PFSK-1 (cell line): ENCODE measurements around the gene CEP57L1.

Source experiments
- FOXP2 ChIP-seq: optimal IDR thresholded peaks from 2 replicates; pipeline ENCODE3; 2011; ENCODE audit warnings: borderline replicate concordance, control low read depth, inconsistent platforms; ENCODE audit not compliant: insufficient read depth; ENCODE audit errors: extremely low read length, extremely low read depth
- POLR2AphosphoS5 ChIP-seq: IDR thresholded peaks from 2 replicates; pipeline ENCODE4 v1.6.1; 2012; ENCODE audit warnings: low read depth, mild to moderate bottlenecking, control low read depth, low read length, moderate library complexity
- REST ChIP-seq, 2 experiments: IDR thresholded peaks; 2 replicates each; pipeline versions ENCODE4 v1.6.1 to v1.8.0; 2011 to 2012; ENCODE audit warnings: low read depth in 2 of 2, low read length in 2 of 2, control low read depth in 1 of 2, inconsistent platforms in 1 of 2, mild to moderate bottlenecking in 1 of 2, moderate library complexity in 1 of 2; ENCODE audit not compliant: insufficient read depth in 1 of 2
- SIN3A ChIP-seq: IDR thresholded peaks from 2 replicates; pipeline ENCODE4 v1.6.1; 2012; ENCODE audit warnings: mild to moderate bottlenecking, low read length, moderate library complexity, borderline replicate concordance; ENCODE audit not compliant: insufficient read depth
- TAF1 ChIP-seq: IDR thresholded peaks from 2 replicates; pipeline ENCODE4 v1.6.1; 2012; ENCODE audit warnings: low read length, control low read depth, borderline replicate concordance; ENCODE audit not compliant: insufficient read depth

CEP57L1 gene

GRCh38 chr6:109179507-109179906 lies 84.2 kb downstream of the CEP57L1 start:
- TF ChIP-seq REST (IDR thresholded peaks at IDR 0.05; ENCODE audit: insufficient read depth in 1 of 2, low read depth in 2 of 2, low read length in 2 of 2) (no peak), TAF1 (no peak), POLR2AphosphoS5 (no peak), FOXP2 (no peak), SIN3A (no peak)

- no peak for TF ChIP-seq REST (IDR thresholded peaks at IDR 0.05; ENCODE audit: insufficient read depth in 1 of 2, low read depth in 2 of 2, low read length in 2 of 2)
- TF ChIP-seq FOXP2, result no peak
- no peak for TF ChIP-seq TAF1
- TF ChIP-seq SIN3A, result no peak
- no peak for TF ChIP-seq POLR2AphosphoS5
Measured at GRCh38 chr6:109182578-109182977, 87.3 kb downstream of the CEP57L1 start.

- no peak for TF ChIP-seq SIN3A
- TF ChIP-seq REST (IDR thresholded peaks at IDR 0.05; ENCODE audit: insufficient read depth in 1 of 2, low read depth in 2 of 2, low read length in 2 of 2), result no peak
- TF ChIP-seq POLR2AphosphoS5, result no peak
- no peak for TF ChIP-seq FOXP2
- TF ChIP-seq TAF1, result no peak
Measured at GRCh38 chr6:109183109-109183650, 87.9 kb downstream of the CEP57L1 start.

- TF ChIP-seq REST (IDR thresholded peaks at IDR 0.05; ENCODE audit: insufficient read depth in 1 of 2, low read depth in 2 of 2, low read length in 2 of 2), result no peak
- TF ChIP-seq FOXP2, result no peak
- TF ChIP-seq SIN3A, result no peak
- TF ChIP-seq POLR2AphosphoS5, result no peak
- no peak for TF ChIP-seq TAF1
Measured at GRCh38 chr6:109184638-109185037, 89.3 kb downstream of the CEP57L1 start.

- TF ChIP-seq SIN3A, result no peak
- no peak for TF ChIP-seq TAF1
- TF ChIP-seq FOXP2, result no peak
- TF ChIP-seq POLR2AphosphoS5, result no peak
- no peak for TF ChIP-seq REST (IDR thresholded peaks at IDR 0.05; ENCODE audit: insufficient read depth in 1 of 2, low read depth in 2 of 2, low read length in 2 of 2)
Measured at GRCh38 chr6:109186012-109186411, 90.7 kb downstream of the CEP57L1 start.
